Stimulated activated CD8-positive, alpha-beta memory T cell treated with anti-CD3 and anti-CD28 coated beads, Interleukin-4, amount 100 ng/mL, for 1 hour (primary cell): ENCODE results near the gene SMYD3.

Source experiments
- DNase-seq, 2 donors: peaks; one replicate each; pipeline ENCODE4 v3.0.0-alpha.2; 2020; ENCODE audit warnings: low read depth in 2 of 2, low spot score in 1 of 2

Gene SMYD3

DNA sequence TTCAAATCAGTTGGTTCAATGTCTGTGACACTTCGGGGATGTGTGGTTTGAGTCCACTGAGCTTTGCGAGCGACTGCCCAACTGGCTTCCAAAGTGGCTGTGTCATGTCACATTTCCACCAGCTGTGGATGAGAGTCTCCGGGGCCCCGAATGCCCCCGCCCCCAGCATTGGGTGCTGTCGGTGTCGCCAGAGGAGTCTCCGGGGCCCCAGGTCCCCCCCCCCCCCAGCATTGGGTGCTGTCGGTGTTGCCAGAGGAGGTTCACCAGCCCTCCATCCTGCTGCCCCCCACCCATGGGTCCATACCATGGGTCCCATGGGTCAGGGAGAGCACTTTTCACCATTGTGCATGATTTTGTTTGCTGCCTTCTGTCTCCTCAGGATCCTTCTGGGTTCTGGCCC is 9.0 kb upstream of the SMYD3 start:
- DNase-seq, result no peak

- no peak for DNase-seq
Observed at GRCh38 chr1:246515390-246516005, 8.4 kb upstream of the SMYD3 start.

GRCh38 chr1:246513619-246514343 is 6.7 kb upstream of the SMYD3 start:
- DNase-seq, result no peak

DNA sequence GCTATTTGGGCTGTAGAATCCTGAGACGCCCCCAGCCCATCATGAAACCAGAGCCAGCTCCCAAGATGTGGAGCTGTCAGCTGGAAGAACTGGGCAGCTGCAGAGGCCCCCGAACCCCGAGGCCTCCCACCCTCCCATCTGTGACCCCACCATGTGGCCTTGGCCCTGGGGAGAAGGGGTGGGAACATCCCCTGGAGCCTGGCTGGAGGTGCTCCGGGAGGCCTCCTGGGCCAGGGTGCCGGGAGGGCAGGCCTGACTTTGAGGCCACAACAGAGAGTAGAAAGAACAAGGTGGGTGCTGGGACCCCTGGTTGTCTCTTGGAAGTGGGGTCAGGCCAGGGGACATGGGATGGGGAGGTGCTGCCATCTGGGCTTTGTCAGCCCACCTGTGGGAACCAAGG is 6.0 kb upstream of the SMYD3 start:
- DNase-seq, result no peak

- no peak for DNase-seq
Observed at GRCh38 chr1:246512635-246513034, 5.6 kb upstream of the SMYD3 start.

DNA sequence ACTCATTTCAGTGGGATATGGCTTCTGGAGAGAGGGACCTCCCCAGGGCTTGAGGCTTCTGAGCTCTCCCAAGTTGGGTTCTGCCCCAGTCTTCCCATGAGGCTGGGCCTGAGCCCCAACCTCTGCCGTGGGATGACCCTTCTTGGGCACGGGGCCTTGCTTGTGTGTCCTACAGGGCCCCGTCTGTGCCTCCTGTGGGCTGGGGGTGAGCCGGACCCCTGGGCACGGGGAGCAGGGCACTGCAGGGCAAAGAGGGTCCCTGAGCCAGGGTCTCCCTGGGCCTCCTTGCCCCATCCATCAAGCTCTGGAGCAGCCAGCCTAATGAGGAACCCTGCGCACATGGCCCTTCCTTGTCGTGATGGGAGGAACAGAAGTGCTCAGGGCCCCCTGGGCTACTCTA is 5.2 kb upstream of the SMYD3 start:
- no peak for DNase-seq

DNA sequence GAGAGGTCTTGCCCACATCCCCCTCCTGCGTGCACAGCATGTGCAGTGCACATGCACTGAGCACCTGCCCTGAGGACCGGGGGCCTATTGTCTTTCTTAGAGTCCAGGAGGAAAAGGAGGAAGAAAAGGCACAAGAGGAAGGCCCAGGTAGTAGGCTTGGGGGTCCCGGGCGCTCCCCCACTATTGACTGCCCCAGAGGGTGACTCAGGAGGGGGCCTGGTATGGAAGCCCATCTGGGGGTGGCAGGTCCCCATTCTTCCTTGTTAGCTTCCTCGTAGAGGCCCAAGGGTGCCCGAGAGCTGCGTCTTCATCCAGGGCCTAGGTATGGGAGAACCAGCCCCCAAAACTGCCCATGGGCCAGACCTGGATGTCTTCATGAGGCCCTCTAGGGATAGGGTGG is 4.1 kb upstream of the SMYD3 start:
- DNase-seq, result no peak

DNA sequence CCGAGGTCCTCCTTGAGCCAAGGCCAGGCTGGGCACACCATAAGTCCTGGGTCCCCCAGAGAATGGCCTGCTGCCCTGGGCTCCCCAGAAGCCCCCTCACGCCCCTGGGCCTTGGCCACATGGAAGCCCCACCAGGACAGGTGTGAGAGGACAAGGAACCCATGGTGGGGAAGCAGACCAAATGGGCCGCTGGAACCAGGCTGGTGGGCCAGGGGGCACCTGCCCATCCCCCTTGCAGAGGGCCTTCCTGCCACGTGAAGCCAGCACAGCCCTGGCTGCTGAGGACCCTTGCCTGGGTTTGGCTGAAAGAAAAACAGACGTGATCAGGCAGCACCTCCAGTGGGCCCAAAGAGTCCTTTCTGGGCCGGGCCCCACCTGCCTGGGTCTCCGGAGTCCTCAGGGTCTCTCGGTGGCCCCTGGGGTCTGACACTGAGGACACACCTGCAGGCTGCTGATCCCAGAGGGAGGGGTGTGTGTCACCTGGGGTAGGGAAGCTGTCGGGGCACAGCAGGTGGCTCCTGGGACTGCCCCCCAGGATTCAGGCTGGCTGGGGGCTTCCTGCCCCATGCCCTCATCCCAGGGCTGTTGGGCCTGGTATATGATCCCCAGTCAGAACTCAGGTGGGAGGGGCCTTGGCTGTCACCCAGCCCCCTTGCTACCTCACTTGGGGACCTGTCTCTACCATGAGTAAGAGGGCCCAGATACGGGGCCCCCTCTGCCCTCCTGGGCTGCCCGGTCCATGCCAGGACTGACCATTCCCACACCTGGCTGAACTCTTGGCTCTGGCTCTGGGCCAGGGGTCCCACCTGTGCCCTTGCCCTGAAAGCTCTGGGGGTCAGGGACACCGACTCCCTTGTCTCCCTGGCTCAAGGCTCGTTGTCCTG is 3.3 kb upstream of the SMYD3 start:
- DNase-seq, result no peak

DNA sequence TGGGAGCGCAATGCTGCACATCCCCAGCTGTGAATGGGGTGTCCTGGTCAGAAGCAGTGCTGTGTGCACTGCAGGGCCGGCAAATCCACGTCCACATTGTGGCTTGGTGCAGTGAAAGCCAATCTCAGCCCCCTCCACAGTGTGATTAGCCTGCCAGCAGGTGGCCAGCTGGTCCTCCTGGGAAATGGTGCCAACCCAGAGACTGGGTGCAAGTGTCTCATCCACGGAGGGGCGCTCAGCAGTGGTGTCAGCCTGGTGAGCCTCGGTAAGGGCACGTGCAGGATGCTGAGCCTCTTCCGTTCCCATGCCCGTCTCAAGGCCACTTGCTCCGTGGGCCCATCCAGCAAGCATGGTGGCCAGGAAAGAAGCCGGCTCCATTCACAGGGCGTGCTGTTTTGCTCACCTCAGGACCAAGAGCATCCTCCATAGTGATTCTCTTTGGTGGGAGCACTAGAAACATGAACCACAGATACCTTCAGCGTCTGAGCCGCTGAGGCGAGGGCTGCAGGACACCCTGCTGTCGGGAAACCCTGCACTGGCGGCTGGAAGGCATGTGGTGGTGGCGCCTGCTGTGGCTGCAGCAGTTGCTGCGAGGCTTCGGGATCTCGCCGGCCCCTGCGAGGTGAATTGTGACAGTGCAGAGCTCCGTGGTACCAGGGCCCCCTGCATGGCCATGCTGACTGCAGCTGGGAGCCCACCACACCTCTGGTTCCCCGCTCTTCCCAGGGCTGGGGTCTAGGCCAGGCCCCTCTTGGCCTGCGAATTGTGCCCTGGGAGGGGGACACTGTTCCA is 2.0 kb upstream of the SMYD3 start:
- no peak for DNase-seq

DNA sequence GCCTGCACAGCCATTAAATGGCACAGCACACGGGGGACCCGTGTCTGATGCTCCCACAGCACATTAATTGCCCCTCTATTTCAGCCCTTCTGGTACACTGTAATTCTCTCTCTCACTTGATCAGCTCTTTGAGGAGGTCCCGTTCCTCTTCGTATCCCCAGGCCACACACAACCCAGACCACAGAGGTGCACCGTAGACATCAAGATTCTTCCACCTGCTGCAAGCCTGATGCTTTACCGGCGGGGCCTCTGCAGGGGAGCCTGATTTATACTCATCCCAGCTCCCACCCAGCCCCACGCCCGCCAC is 759 bp downstream of the SMYD3 start:
- no peak for DNase-seq

DNA sequence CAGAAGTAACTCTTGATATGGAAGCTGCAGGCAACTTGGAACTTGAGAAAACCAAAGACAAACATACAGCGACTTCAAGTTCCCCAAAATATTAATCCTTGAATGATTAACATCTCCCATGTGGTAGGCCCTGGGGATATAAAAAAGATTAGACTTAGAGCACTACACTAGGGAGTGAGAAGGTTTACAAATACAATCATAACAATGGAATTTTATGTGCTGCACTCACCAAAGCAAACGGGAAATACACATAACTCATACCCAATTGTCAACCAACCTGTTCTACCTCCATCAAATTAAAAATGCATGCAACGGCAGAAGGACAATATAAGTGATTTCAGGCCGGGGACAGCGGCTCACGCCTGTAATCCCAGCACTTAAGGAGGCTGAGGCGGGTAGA is 3.7 kb downstream of the SMYD3 start:
- no peak for DNase-seq

DNA sequence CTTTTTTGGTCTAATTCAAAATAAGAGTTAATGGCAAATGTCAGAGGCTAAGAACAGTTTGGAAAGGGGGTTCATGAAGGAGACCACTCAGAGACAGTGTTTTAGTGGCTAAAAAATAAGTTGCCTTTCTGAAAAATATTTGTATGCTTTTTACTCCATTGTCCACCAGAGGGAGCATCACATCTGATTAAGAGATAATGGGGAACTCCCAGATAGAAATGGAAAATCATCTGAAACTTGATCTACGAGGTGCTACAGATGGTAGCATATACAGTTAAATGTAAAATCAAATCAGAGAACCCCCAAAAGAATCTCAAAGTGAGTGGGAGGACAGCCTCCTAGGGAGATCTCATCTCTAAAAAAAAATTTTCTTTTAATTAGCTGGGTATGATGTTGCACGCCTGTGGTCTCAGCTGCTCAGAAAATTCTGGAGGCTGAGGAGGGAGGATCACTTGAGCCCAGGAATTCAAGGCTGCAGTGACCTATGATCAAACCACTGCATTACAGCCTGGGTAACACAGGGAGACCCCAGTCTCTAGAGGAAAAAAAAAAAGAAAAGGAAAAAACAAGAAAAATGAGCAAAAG is 9.7 kb downstream of the SMYD3 start:
- DNase-seq, result no peak

DNA sequence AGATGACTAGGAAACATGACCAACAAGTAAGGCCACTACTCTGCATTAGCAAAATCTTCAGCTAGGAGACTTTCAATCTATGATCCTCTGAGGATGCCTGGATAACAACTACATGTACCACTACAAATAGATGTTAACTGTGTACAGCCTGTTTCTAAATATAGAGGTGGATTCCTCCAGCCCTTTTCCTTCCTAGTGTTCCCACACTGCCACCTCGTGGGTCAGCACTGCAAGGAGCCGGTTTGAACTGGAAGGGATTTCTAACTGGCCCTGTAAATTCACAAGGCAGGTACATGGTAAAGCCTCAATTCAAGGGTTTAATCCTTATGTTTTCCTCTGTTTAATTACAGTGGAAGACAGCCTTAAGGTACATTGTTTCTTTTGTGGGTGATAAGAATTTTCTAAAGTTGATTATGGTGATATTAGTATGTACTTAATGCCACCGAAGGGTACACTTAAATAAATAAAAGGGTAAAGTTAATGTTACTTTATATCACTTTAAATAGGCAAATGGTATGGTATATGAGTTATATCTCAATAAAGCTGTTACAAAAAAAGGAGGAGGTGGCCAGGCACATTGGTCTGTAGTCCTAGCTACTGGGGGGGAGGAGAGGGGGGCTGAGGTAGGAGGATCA is 14.4 kb downstream of the SMYD3 start:
- no peak for DNase-seq

DNA sequence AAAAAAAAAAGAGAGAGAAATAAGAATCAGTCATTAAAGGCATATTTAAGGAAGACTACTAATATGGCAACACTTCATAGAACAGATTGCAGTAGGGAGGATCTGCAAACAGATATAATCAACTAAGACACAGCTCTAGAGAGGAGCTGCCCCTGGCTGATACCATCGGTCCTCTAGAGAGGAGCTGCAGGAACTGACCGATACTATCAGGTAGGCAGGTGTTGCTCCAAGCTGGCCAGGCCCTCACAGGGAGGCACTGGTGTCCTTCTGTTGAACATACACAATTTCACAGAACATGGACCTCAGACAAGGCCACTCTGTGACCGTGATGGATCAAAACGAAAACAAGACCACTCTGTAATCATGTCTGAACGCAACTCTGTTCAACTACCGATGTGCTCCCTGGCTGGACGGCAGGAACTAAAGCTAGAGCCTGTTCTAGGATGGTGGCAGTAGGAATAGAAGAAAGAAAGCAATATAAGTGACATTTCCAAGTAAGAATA is 15.5 kb downstream of the SMYD3 start:
- no peak for DNase-seq

- no peak for DNase-seq
Observed at GRCh38 chr1:246488674-246489073, 18.4 kb downstream of the SMYD3 start.

GRCh38 chr1:246483569-246483933 is 23.5 kb downstream of the SMYD3 start:
- no peak for DNase-seq

DNA sequence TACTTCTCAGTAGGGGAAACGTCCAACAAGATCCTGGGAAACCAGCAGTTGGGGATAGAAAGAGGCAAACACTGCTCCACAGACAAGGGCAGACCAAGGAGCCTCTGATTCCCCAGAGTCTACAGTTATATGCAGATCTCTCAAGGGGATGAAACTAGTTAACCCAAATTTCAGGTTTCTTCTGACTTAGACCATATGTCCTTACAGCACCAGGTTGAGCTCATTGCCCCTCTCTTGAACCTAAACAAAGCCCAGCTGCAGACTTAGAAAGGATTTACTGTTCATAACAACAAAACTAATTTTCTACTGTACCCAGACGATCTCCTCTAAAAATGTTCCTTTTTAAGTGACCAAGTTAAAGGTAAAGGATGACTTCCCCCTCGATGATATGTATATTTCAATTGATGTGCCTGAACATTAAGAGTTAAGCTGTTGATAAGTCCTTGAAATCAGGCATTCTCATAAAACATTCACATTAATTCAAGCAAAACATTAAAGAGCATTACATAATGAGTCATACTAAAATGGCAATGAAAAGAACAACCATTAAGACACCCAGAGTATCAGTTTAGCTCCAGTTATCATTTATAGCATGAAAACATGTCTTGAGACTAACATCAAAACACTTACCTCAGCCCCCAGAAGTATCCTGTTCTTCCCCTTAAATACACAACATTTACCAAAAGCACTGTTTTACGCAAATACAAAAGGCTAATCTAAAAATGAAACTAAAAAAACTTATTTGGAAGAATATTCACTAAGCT is 24.1 kb downstream of the SMYD3 start:
- no peak for DNase-seq

DNA sequence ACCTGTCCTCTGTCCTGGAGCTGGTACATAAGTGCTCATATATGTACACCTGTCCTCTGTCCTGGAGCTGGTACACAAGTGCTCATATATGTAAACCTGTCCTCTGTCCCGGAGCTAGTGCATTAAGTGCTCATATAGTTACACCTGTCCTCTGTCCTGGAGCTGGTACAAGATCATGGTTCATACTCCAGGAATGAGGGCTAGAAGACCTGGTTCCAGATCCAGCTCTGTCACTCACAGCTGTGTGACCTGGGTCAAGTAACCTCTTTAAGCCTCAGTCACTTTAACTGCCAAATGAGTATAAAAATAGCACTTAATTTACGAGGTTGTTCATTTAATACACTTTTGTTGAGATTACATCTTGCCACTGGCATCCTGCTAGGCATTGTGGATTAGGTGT is 28.0 kb downstream of the SMYD3 start:
- no peak for DNase-seq

- DNase-seq, result no peak
Observed at GRCh38 chr1:246477634-246478033, 29.4 kb downstream of the SMYD3 start.

- DNase-seq, result no peak
Observed at GRCh38 chr1:246476771-246477170, 30.3 kb downstream of the SMYD3 start.
